GM12873 (cell line): Measurements from ENCODE around the gene ARHGEF37.
A peak's percentile ranks its signal among the peaks of the same experiment; 100 is the strongest.

Experiments
- TF ChIP-seq, protein P1 (sequence below): IDR thresholded peaks from 2 replicates; pipeline ENCODE4 v1.5.1; 2012; ENCODE audit warnings: low read depth, mild to moderate bottlenecking, moderate library complexity, low read length, control low read depth; ENCODE audit not compliant: insufficient read depth; ENCODE audit errors: missing control alignments

Gene ARHGEF37

DNA sequence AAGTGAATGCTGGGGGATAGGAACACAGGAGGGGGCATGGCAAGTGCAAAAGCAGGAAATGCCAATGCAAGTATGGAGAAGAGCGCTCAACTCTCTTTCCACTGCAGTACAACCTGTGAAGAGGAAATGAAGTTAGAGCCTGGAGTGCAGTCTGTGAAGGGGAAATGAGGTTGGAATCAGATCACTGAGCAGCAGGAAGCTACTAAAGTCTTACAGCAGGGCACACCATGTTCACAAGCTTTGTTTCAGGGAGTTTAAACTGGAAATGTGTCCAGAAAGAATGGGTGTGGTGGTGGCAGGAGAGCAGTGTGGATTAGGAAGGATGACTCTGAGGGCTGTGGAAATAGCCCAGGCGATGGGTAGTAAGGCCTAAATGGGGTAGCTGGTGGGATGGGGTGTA is 15.4 kb downstream of the ARHGEF37 start:
- TF ChIP-seq, protein P1, sequence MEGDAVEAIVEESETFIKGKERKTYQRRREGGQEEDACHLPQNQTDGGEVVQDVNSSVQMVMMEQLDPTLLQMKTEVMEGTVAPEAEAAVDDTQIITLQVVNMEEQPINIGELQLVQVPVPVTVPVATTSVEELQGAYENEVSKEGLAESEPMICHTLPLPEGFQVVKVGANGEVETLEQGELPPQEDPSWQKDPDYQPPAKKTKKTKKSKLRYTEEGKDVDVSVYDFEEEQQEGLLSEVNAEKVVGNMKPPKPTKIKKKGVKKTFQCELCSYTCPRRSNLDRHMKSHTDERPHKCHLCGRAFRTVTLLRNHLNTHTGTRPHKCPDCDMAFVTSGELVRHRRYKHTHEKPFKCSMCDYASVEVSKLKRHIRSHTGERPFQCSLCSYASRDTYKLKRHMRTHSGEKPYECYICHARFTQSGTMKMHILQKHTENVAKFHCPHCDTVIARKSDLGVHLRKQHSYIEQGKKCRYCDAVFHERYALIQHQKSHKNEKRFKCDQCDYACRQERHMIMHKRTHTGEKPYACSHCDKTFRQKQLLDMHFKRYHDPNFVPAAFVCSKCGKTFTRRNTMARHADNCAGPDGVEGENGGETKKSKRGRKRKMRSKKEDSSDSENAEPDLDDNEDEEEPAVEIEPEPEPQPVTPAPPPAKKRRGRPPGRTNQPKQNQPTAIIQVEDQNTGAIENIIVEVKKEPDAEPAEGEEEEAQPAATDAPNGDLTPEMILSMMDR: no peak

DNA sequence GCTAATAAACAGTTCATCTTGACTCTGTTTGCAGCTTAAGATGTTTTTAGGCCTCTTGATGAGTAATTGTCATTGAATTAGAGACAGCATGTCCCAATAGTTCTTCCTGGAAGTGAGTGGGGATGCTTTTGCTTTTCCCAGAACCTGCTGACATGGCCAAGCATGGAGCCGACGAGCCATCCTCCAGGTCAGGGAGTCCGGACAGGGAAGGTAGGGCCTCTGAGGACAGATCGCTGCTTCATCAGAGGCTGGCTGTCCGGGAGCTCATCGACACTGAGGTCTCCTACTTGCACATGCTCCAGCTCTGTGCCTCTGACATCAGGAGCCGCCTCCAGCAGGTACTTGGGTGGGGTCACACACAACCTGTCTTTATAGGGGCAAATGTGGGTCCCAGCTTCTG is 16.3 kb downstream of the ARHGEF37 start:
- TF ChIP-seq, protein P1: no peak

GRCh38 chr5:149598966-149599365 is 17.7 kb downstream of the ARHGEF37 start:
- TF ChIP-seq, protein P1: peak; percentile 22

DNA sequence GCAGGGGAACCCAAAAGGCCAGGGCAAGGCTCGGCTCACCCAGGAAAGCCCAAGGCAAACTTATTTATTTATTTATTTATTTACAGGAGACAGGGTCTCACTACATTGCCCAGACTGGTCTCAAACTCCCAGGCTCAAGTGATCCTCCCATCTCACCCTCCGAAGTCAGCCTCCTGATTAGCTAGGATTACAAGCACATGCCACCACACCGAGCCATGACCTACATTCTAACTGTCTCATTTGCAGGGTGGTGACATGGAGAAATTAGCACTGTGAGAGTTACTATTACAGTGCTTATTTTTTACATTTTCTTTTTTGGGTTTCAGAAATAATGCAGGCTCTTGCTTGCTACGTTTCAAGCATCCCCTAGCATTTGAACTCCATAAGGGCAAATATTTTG is 18.1 kb downstream of the ARHGEF37 start:
- TF ChIP-seq, protein P1: no peak

DNA sequence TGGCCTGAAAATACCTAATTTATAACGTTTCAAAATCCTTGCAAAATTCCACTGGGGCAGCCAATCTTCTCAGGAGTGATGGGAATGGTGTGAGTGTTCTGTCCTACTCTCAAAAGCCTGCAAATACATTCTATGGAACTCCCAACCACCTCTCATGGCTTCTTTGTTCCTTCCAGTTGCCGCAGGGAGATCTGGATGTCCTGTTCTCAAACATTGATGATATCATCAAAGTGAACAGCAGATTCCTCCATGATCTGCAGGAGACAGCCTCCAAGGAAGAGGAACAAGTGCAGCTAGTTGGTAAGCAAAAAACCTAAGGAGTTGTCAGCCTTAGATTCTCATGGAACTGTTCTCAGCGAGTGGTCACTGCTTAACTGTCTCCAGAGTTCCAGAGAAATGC is 19.6 kb downstream of the ARHGEF37 start:
- TF ChIP-seq, protein P1: no peak

- TF ChIP-seq, protein P1: no peak
These were observed 21.9 kb downstream of the ARHGEF37 start for GRCh38 chr5:149603210-149603609.

GRCh38 chr5:149603920-149604319 is 22.6 kb downstream of the ARHGEF37 start:
- TF ChIP-seq, protein P1: no peak
